VCaP (cell line): Measurements from ENCODE around the gene DDC.

Experiments
- H3K27ac ChIP-seq: fragments of 450-650 bp; 2 replicates; pipeline ENCODE4 v1.5.1; 2017
- CTCF ChIP-seq: fragments of 450-650 bp; conservative IDR thresholded peaks from 2 replicates; pipeline ENCODE4 v1.5.1; 2017; ENCODE audit warnings: mild to moderate bottlenecking, moderate library complexity

Gene DDC

GRCh38 chr7:50431722-50432305, 133.4 kb downstream of the DDC start:
- H3K27ac ChIP-seq, result no peak overlapping the region
- no peak for TF ChIP-seq CTCF

- TF ChIP-seq CTCF, result no peak
- H3K27ac ChIP-seq, result no peak overlapping the region
These were observed 133.9 kb downstream of the DDC start for GRCh38 chr7:50431316-50431715.

DNA sequence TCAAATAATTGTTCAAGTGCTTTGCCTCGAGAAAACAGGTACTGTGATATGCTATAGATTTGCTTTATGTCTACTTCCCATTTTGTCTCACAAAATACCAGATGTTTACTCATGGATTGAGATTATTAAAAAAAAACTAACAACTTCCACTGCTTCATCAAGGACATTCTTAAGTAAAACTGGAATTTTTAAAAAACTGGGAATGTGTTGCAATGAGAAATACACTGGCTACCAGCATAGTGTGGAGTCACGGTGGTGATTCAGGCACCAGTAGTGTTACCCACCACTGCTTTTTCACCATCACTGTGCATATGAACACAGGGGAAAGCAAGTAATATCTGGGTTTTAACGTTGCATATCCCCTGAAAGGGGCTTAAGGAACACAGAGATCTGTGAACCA, 136.3 kb downstream of the DDC start:
- no peak for TF ChIP-seq CTCF
- no peak overlapping the region for H3K27ac ChIP-seq

DNA sequence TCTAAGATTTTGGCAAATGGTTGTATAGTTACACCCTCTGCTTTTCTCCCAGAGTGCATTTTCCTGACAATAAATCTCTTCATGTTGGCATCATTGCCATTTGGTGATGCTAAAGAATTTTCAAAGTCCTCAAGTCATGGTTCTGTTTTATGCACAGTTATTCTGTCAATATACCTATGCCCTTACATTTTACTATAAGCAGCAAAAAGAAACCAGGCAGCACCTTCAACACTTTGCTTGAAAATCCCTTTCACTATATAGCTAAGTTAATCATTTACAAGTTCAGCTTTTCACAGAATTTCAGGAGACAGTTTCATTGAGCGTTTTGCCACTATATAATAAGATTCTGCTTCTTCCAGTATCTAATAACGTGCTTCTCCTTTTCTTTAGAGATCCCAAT, 137.7 kb downstream of the DDC start:
- no peak for TF ChIP-seq CTCF
- no peak overlapping the region for H3K27ac ChIP-seq

GRCh38 chr7:50426280-50427045, 138.7 kb downstream of the DDC start:
- no peak overlapping the region for H3K27ac ChIP-seq
- no peak for TF ChIP-seq CTCF

GRCh38 chr7:50425318-50425717, 139.9 kb downstream of the DDC start:
- H3K27ac ChIP-seq, result no peak overlapping the region
- no peak for TF ChIP-seq CTCF

DNA sequence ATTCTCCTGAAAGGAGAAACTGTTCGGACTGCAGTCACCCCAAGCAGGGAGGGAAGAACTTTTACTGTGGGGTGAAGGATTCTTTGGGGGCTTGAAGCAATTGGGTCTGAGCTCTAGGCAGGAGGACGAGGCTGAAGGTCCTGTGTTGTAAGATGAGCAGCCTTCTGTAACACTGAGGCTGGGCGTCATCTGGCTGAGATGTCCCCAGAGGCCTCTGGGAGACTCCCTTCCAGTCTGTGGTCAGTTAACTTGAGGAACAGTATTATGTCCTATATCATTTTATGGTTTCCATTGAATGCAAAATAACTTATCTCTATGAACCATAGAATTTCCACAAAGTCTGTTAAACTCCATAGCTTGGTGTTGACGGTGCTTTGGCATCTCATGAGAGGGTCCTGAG, 141.3 kb downstream of the DDC start:
- H3K27ac ChIP-seq, result no peak overlapping the region
- TF ChIP-seq CTCF, result no peak
